Chondrocyte (in vitro differentiated cells): Measurements from ENCODE around the gene LIN7B. TPM values are rescaled to one million over a fixed set of nuclear protein-coding genes. Genes with fewer than 3 reads are reported as not detected.
A peak's percentile ranks its signal among the peaks of the same experiment; 100 is the strongest.

Experiments used
- DNase-seq: peaks from one replicate; pipeline ENCODE4 v3.0.0; 2021; ENCODE audit warnings: mixed read lengths, low spot score
- H3K27ac Mint-ChIP-seq: one replicate; pipeline ENCODE4 v1.8.0; 2021; ENCODE audit warnings: mild to moderate bottlenecking, moderate library complexity, mixed read lengths; ENCODE audit not compliant: unreplicated experiment
- H3K27me3 Mint-ChIP-seq: 2 replicates; pipeline ENCODE4 v1.8.0; 2021; ENCODE audit warnings: low read depth, mixed read lengths
- H3K36me3 Mint-ChIP-seq: 2 replicates; pipeline ENCODE4 v1.8.0; 2021; ENCODE audit warnings: low read depth, mixed read lengths
- H3K4me1 Mint-ChIP-seq: 2 replicates; pipeline ENCODE4 v1.8.0; 2021; ENCODE audit warnings: low read depth, mild to moderate bottlenecking, mixed read lengths
- H3K4me3 Mint-ChIP-seq: one replicate; pipeline ENCODE4 v1.8.0; 2021; ENCODE audit warnings: mild to moderate bottlenecking, moderate library complexity, mixed read lengths; ENCODE audit not compliant: unreplicated experiment
- H3K9me3 Mint-ChIP-seq: 2 replicates; pipeline ENCODE4 v1.8.0; 2021; ENCODE audit warnings: low read depth, mixed read lengths
- CTCF ChIP-seq: fragments of 200-600 bp; sonication (generic); IDR thresholded peaks from 2 replicates; pipeline ENCODE4 v1.5.0; 2021; ENCODE audit warnings: antibody characterized with exemption, mild to moderate bottlenecking, moderate library complexity
- total RNA-seq: library from RNA; stranded (reverse); gene quantifications from 3 replicates; pipeline ENCODE4 v1.2.1, GENCODE V29; 2021

LIN7B gene
- total RNA-seq, 1 donor from 2014 or later, result 13.9 TPM

- TF ChIP-seq CTCF, result no peak
- Mint-ChIP-seq H3K27me3 (no peaks in the 10 kb centered on the region), H3K9me3 (no peaks in the 10 kb centered on the region), H3K4me1 (peaks cover 37% of the 10 kb centered on the region), H3K36me3 (peaks cover 15% of the 10 kb centered on the region), H3K4me3 (peak overlapping the region; percentile 99), H3K27ac (peak overlapping the region; percentile 97)
- DNase-seq, result no peak
Observed at GRCh38 chr19:49086296-49086695, 27.9 kb upstream of the LIN7B start.

GRCh38 chr19:49091391-49092038 lies 22.7 kb upstream of the LIN7B start:
- no peak for DNase-seq
- Mint-ChIP-seq H3K4me1 (peaks cover 22% of the 10 kb centered on the region), H3K4me3 (no peak overlapping the region), H3K27me3 (no peaks in the 10 kb centered on the region), H3K36me3 (peaks cover 24% of the 10 kb centered on the region), H3K27ac (peak overlapping the region; percentile 17), H3K9me3 (no peaks in the 10 kb centered on the region)
- TF ChIP-seq CTCF, result no peak

- DNase-seq, result no peak
- Mint-ChIP-seq H3K4me1 (peaks cover 16% of the 10 kb centered on the region), H3K9me3 (no peaks in the 10 kb centered on the region), H3K4me3 (no peak overlapping the region), H3K36me3 (peaks cover 22% of the 10 kb centered on the region), H3K27ac (no peak overlapping the region), H3K27me3 (no peaks in the 10 kb centered on the region)
- TF ChIP-seq CTCF, result no peak
Observed at GRCh38 chr19:49092686-49093085, 21.5 kb upstream of the LIN7B start.

- peak overlapping the region; percentile 54 for H3K27ac Mint-ChIP-seq
- no peak overlapping the region for H3K4me3 Mint-ChIP-seq
- TF ChIP-seq CTCF, result no peak
- H3K36me3 Mint-ChIP-seq, result peaks cover 27% of the 10 kb centered on the region
- H3K9me3 Mint-ChIP-seq, result no peaks in the 10 kb centered on the region
- no peaks in the 10 kb centered on the region for H3K27me3 Mint-ChIP-seq
- peaks cover 6% of the 10 kb centered on the region for H3K4me1 Mint-ChIP-seq
- no peak for DNase-seq
Observed at GRCh38 chr19:49094505-49095482, 19.4 kb upstream of the LIN7B start.

GRCh38 chr19:49097453-49098288 lies 16.5 kb upstream of the LIN7B start:
- no peaks in the 10 kb centered on the region for H3K27me3 Mint-ChIP-seq
- DNase-seq, result no peak
- H3K36me3 Mint-ChIP-seq, result peaks cover 27% of the 10 kb centered on the region
- H3K9me3 Mint-ChIP-seq, result no peaks in the 10 kb centered on the region
- peak; percentile 98 for TF ChIP-seq CTCF
- peak overlapping the region; percentile 45 for H3K27ac Mint-ChIP-seq
- H3K4me1 Mint-ChIP-seq, result peaks cover 6% of the 10 kb centered on the region
- H3K4me3 Mint-ChIP-seq, result no peak overlapping the region
